Karpas-422 (cell line): ENCODE results near the gene MCOLN2. TPM values are rescaled to one million over a fixed set of nuclear protein-coding genes. Genes with fewer than 3 reads are reported as not detected.

Experiments used
- DNase-seq: peaks from one replicate; pipeline ENCODE4 v3.0.0-alpha.2; 2015
- H2AFZ ChIP-seq: fragments of 200-600 bp; sonication (generic); 2 replicates; pipeline ENCODE4 v1.6.1; 2014; ENCODE audit warnings: antibody characterized with exemption, low read length, mixed read lengths
- H3K27ac ChIP-seq: fragments of 200-600 bp; sonication (generic); 2 replicates; pipeline ENCODE4 v1.5.1; 2014; ENCODE audit warnings: mild to moderate bottlenecking, low read length, moderate library complexity
- H3K27me3 ChIP-seq: fragments of 200-600 bp; sonication (generic); 2 replicates; pipeline ENCODE4 v1.6.1; 2014; ENCODE audit warnings: low read length, mixed read lengths
- H3K36me3 ChIP-seq: fragments of 200-600 bp; sonication (generic); 2 replicates; pipeline ENCODE4 v1.6.1; 2014; ENCODE audit warnings: low read length, mixed read lengths; ENCODE audit not compliant: insufficient read depth
- H3K4me1 ChIP-seq: fragments of 200-600 bp; sonication (generic); 2 replicates; pipeline ENCODE4 v1.6.1; 2014; ENCODE audit warnings: mild to moderate bottlenecking, low read length, mixed read lengths
- H3K4me2 ChIP-seq: fragments of 200-600 bp; sonication (generic); 2 replicates; pipeline ENCODE4 v1.6.1; 2014; ENCODE audit warnings: low read length, low read depth, mild to moderate bottlenecking; ENCODE audit not compliant: poor library complexity, severe bottlenecking
- H3K4me3 ChIP-seq: fragments of 200-600 bp; sonication (generic); 2 replicates; pipeline ENCODE4 v1.5.1; 2014; ENCODE audit warnings: mild to moderate bottlenecking, antibody characterized with exemption, low read length, mixed read lengths
- H3K79me2 ChIP-seq: fragments of 200-600 bp; sonication (generic); 2 replicates; pipeline ENCODE4 v1.6.1; 2014; ENCODE audit warnings: mild to moderate bottlenecking, low read length, mixed read lengths
- H3K9ac ChIP-seq: fragments of 200-600 bp; sonication (generic); 2 replicates; pipeline ENCODE4 v1.6.0; 2014; ENCODE audit warnings: low read length
- H3K9me2 ChIP-seq: fragments of 200-600 bp; sonication (generic), shearing (Covaris generic); replicated peaks from 2 replicates; pipeline ENCODE4 v1.6.0; 2014; ENCODE audit warnings: mild to moderate bottlenecking, low read length, moderate library complexity; ENCODE audit not compliant: insufficient read depth
- H3K9me3 ChIP-seq: fragments of 300-700, 200-600 bp; sonication (generic); 2 replicates; pipeline ENCODE4 v1.6.1; 2014; ENCODE audit warnings: low read length, mixed read lengths
- H4K20me1 ChIP-seq: fragments of 200-600 bp; sonication (generic); 2 replicates; pipeline ENCODE4 v1.6.1; 2014; ENCODE audit warnings: mild to moderate bottlenecking, antibody characterized with exemption, low read length, low read depth; ENCODE audit not compliant: insufficient read depth
- total RNA-seq: library from RNA; depleted of rRNA; stranded (reverse); fragments of >200 nt; shearing (Covaris generic); gene quantifications from 2 replicates; pipeline ENCODE4 v1.2.3, GENCODE V29; 2014; ENCODE audit warnings: low replicate concordance

Gene MCOLN2
- total RNA-seq, 1 experiment from 2014 or later: 56.1 TPM

GRCh38 chr1:84892705-84893618 lies 104.0 kb downstream of the MCOLN2 start, which contains the start of gene LPAR3:
Gene LPAR3, minus strand, starts transcription at chr1:84893206. Its CDS starts 27,086 bp downstream, at chr1:84866120.
- H3K9ac ChIP-seq: no peak within 1 kb of the TSS
- no peaks in the 10 kb centered on the region for H3K36me3 ChIP-seq
- no peaks in the 10 kb centered on the region for H3K9me3 ChIP-seq
- no peak within 1 kb of the TSS for H3K4me2 ChIP-seq
- H3K9me2 ChIP-seq: no peaks in the 10 kb centered on the region
- H3K79me2 ChIP-seq: no peaks in the 10 kb centered on the region
- no peaks in the 10 kb centered on the region for H3K27me3 ChIP-seq
- no peak within 1 kb of the TSS for H3K27ac ChIP-seq
- no peak for DNase-seq
- H4K20me1 ChIP-seq: no peaks in the 10 kb centered on the region
- no peak within 1 kb of the TSS for H3K4me3 ChIP-seq
- peaks cover 10% of the 10 kb centered on the region for H3K4me1 ChIP-seq
- no peak within 1 kb of the TSS for H2AFZ ChIP-seq

DNA sequence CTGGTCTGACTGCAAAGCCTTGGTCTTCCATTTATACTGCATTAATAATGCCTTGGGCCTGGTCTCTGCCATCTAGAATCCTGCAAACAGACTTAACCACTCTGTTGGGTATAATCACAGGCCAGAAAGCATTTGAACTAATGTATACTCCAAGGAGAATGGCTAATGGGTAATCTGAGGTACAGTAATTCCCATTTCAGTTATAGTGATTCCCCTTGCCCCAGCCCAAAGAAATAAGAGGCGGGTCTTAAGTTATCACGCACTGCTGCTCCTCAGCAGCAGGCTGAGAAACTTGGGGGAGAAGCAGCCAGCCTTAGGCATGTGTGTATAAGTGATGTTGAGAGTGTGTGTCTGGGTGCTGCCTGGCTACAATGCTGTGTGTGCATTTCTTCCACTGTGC lies 106.3 kb downstream of the MCOLN2 start:
- no peak for DNase-seq
- H3K79me2 ChIP-seq: no peaks in the 10 kb centered on the region
- no peaks in the 10 kb centered on the region for H3K4me1 ChIP-seq
- H3K9me3 ChIP-seq: no peaks in the 10 kb centered on the region
- H3K27me3 ChIP-seq: no peaks in the 10 kb centered on the region
- H2AFZ ChIP-seq: no peak overlapping the region
- no peak overlapping the region for H3K27ac ChIP-seq
- no peak overlapping the region for H3K4me3 ChIP-seq
- no peak overlapping the region for H3K9ac ChIP-seq
- H4K20me1 ChIP-seq: no peaks in the 10 kb centered on the region
- no peak overlapping the region for H3K4me2 ChIP-seq
- H3K9me2 ChIP-seq: no peaks in the 10 kb centered on the region
- no peaks in the 10 kb centered on the region for H3K36me3 ChIP-seq

DNA sequence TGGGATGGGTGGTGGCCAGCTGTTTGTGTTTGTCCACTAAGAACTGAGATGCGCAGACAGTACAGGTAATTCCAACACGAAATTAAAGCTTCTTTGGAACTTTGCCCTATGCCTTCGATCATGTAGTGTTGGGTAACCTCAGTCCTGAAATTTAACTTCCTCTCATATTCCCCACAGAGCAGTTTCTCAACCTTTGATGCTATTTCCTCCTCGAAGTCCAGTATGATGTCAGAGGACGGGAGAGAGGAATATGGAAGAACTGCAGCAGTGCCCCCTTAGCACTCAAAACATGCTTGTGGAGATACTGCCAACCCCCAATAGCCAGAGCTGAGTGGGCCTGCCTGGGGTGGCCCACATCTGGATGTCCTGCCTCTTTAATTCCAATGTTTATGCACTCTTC lies 107.5 kb downstream of the MCOLN2 start:
- H3K9ac ChIP-seq: no peak overlapping the region
- no peak overlapping the region for H2AFZ ChIP-seq
- H3K4me2 ChIP-seq: no peak overlapping the region
- no peaks in the 10 kb centered on the region for H3K79me2 ChIP-seq
- no peak overlapping the region for H3K4me3 ChIP-seq
- no peaks in the 10 kb centered on the region for H3K9me2 ChIP-seq
- no peak overlapping the region for H3K27ac ChIP-seq
- no peaks in the 10 kb centered on the region for H4K20me1 ChIP-seq
- H3K4me1 ChIP-seq: no peaks in the 10 kb centered on the region
- H3K27me3 ChIP-seq: no peaks in the 10 kb centered on the region
- DNase-seq: no peak
- no peaks in the 10 kb centered on the region for H3K36me3 ChIP-seq
- no peaks in the 10 kb centered on the region for H3K9me3 ChIP-seq

GRCh38 chr1:84888753-84889152 lies 108.2 kb downstream of the MCOLN2 start:
- Histone ChIP-seq H3K9me3 (no peaks in the 10 kb centered on the region), H3K9me2 (no peaks in the 10 kb centered on the region), H3K4me2 (no peak overlapping the region), H3K79me2 (no peaks in the 10 kb centered on the region), H3K27me3 (no peaks in the 10 kb centered on the region), H3K27ac (no peak overlapping the region), H3K9ac (no peak overlapping the region), H3K4me1 (no peaks in the 10 kb centered on the region), H4K20me1 (no peaks in the 10 kb centered on the region), H2AFZ (no peak overlapping the region), H3K36me3 (no peaks in the 10 kb centered on the region), H3K4me3 (no peak overlapping the region)
- no peak for DNase-seq

GRCh38 chr1:84887261-84887934 lies 109.5 kb downstream of the MCOLN2 start:
- H3K79me2 ChIP-seq: no peaks in the 10 kb centered on the region
- no peak overlapping the region for H3K27ac ChIP-seq

DNA sequence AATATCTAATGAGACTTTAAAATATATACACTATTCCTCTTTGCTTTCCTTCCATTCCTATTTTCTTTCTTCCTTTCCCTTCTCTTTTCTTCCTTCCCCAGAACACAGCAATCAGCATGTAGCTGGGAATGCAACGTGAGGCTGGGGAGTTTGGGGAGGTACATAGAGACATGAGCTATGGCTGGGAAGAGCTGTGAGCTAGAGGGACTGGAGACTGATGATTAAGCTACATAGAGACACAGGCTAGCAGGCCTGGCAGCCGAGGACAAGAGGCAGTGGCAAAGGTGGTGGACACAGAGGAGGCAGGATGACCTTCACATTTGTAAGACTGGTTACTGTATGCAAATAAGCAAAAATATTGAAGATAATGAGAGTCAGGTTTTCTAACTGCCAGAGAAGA lies 111.4 kb downstream of the MCOLN2 start:
- Histone ChIP-seq H3K79me2 (no peaks in the 10 kb centered on the region), H3K27ac (no peak overlapping the region), H3K9me3 (no peaks in the 10 kb centered on the region), H3K27me3 (no peaks in the 10 kb centered on the region), H4K20me1 (no peaks in the 10 kb centered on the region), H3K4me1 (no peaks in the 10 kb centered on the region), H3K36me3 (no peaks in the 10 kb centered on the region), H3K4me2 (no peak overlapping the region), H3K4me3 (no peak overlapping the region), H2AFZ (no peak overlapping the region), H3K9me2 (no peaks in the 10 kb centered on the region), H3K9ac (no peak overlapping the region)
- no peak for DNase-seq

More at GRCh38 chr1:84887261-84887934, 109.5 kb downstream of the MCOLN2 start:
- Histone ChIP-seq H3K4me2 (no peak overlapping the region), H4K20me1 (no peaks in the 10 kb centered on the region), H2AFZ (no peak overlapping the region), H3K9me2 (no peaks in the 10 kb centered on the region), H3K27me3 (no peaks in the 10 kb centered on the region), H3K9me3 (no peaks in the 10 kb centered on the region), H3K4me3 (no peak overlapping the region), H3K36me3 (no peaks in the 10 kb centered on the region), H3K4me1 (no peaks in the 10 kb centered on the region), H3K9ac (no peak overlapping the region)
- DNase-seq: no peak

DNA sequence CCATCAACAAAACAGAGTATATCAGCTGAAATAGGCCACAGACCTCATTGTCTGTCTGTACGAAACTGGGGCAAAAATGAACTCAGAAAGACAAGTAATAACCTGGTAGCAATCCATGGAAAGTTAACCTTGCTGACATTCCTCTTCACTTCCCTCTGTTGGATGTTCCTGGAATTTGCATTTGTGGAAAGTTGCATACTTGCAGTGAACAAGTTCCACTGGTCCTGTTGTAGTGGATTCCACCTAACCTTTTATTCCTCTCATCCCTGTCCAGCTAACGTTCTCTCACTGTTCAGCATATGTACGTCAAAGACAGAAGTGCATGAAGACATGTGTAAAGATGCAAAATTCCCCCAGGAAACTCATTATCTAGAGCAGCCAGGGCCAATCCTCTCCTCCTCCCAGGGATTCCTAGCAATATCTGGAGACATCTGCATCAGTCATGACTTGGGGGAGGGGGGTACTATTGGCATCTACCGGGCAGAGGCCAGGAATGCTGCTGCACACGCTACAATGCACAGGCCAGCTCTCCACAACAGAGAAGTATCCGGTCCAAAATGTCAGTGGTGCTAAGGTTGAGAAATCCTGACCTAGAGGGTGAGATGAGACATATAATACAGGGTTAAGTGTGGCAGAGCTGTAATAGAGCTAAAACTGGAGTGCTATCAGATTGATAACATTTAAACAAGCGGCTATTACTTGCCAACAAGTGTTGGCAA lies 112.1 kb downstream of the MCOLN2 start:
- no peak overlapping the region for H3K27ac ChIP-seq
- H3K9ac ChIP-seq: no peak overlapping the region
- H3K4me1 ChIP-seq: no peaks in the 10 kb centered on the region
- no peaks in the 10 kb centered on the region for H4K20me1 ChIP-seq
- no peak overlapping the region for H2AFZ ChIP-seq
- no peak overlapping the region for H3K4me3 ChIP-seq
- no peaks in the 10 kb centered on the region for H3K36me3 ChIP-seq
- H3K79me2 ChIP-seq: no peaks in the 10 kb centered on the region
- H3K27me3 ChIP-seq: no peaks in the 10 kb centered on the region
- no peak overlapping the region for H3K4me2 ChIP-seq
- DNase-seq: no peak
- no peaks in the 10 kb centered on the region for H3K9me3 ChIP-seq
- no peaks in the 10 kb centered on the region for H3K9me2 ChIP-seq

DNA sequence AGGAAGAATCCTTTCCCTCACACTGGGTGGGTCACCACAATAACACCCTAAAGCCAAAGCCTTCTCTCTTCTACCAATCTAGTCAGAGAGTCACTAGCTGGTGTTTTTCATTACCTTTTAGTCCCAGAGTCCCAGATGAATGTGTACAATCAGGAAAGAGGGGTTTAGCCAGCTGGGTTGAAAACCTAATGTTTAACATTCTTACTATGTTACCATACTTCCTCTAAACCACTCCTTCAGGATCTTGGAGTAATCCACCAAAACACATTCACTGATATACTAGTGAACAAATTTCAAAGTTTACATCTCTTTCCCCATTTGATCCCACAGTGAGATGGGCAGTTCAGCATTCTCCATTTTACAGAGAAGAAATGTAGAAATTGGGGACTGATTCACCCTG lies 113.6 kb downstream of the MCOLN2 start:
- H3K4me1 ChIP-seq: no peaks in the 10 kb centered on the region
- H3K79me2 ChIP-seq: no peaks in the 10 kb centered on the region
- DNase-seq: no peak
- no peaks in the 10 kb centered on the region for H3K27me3 ChIP-seq
- no peaks in the 10 kb centered on the region for H3K9me3 ChIP-seq
- no peaks in the 10 kb centered on the region for H3K9me2 ChIP-seq
- H4K20me1 ChIP-seq: no peaks in the 10 kb centered on the region
- H3K4me3 ChIP-seq: no peak overlapping the region
- no peaks in the 10 kb centered on the region for H3K36me3 ChIP-seq
- H2AFZ ChIP-seq: no peak overlapping the region
- H3K27ac ChIP-seq: no peak overlapping the region
- H3K4me2 ChIP-seq: no peak overlapping the region
- H3K9ac ChIP-seq: no peak overlapping the region
